OCI-LY7 (cell line): Measurements from ENCODE around the gene KRTAP5-2.

ENCODE experiments used
- CTCF ChIP-seq: fragments of 200-600 bp; sonication (generic); conservative IDR thresholded peaks from 2 replicates; pipeline ENCODE4 v1.5.1; 2014; ENCODE audit warnings: mild to moderate bottlenecking, antibody characterized with exemption, low read length, moderate library complexity, mixed read lengths
- EZH2phosphoT487 ChIP-seq: fragments of 200-600 bp; sonication (generic); IDR thresholded peaks from 2 replicates; pipeline ENCODE4 v1.6.1; 2018; ENCODE audit warnings: low read depth, borderline replicate concordance, mild to moderate bottlenecking, mixed run types, antibody characterized with exemption, low read length, moderate library complexity, mixed read lengths

- TF ChIP-seq CTCF = no peak
- TF ChIP-seq EZH2phosphoT487 = no peak
Observed at GRCh38 chr11:1625541-1625940, 27.4 kb upstream of the KRTAP5-2 start.
